ENCODE measurements around the gene LASP1NB.
"Not testable (repeated sequence)": the region's sequence is repeated elsewhere in the genome, so short reads cannot be mapped to it uniquely, and the experiment has no call there.

The LASP1NB gene

DNA sequence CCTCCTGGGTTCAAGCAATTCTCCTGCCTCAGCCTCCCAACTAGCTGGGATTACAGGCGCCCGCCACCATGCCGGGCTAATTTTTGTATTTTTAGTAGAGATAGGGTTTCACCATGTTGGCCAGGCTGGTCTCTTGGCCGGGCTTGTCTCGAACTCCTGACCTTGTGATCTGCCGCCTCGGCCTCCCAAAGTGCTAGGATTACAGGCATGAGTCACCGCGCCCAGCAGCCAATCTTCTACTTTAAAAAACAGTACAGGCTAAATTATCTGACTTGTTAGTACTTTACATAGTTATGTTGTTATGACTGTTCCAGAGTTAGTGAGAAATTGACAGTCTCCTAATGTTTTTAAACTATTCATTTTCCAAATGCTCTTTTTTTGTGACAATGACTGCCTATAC lies 8.5 kb downstream of the LASP1NB start:
- H2AK9ac ChIP-seq (replicated peaks; ENCODE audit: low read depth, low read length, poor library complexity); H3K9ac ChIP-seq (ENCODE audit: low read depth, low read length); H3K27ac ChIP-seq (ENCODE audit: insufficient read depth, low read length); dilution Hi-C loops (cut with HindIII; ENCODE audit: low sequenced_read_pairs, unreplicated experiment); H3K27me3 ChIP-seq (ENCODE audit: control insufficient read depth, insufficient read depth, low read length); H2BK120ac ChIP-seq (ENCODE audit: low read depth, low read length); H3K79me1 ChIP-seq (ENCODE audit: low read depth in 1 of 2, low read length in 2 of 2); intact Hi-C loops (cut with micrococcal nuclease); H3K4ac ChIP-seq (ENCODE audit: low read depth, low read length); H3K23ac ChIP-seq (ENCODE audit: low read depth, low read length); H3K4me3 ChIP-seq (ENCODE audit: insufficient read depth, low read depth, low read length); H3K36me3 ChIP-seq (ENCODE audit: control insufficient read depth, insufficient read depth, low read length); H4K91ac ChIP-seq (ENCODE audit: insufficient read depth, low read depth, low read length); H2BK5ac ChIP-seq (ENCODE audit: low read depth, low read length, poor library complexity, severe bottlenecking); H3K4me2 ChIP-seq (ENCODE audit: low read depth, low read length); H3K9me1 ChIP-seq (ENCODE audit: insufficient read depth, low read length); H4K5ac ChIP-seq (ENCODE audit: low read depth, low read length); H2AFZ ChIP-seq (replicated peaks; ENCODE audit: low read length, poor library complexity); H3K4me1 ChIP-seq (ENCODE audit: control insufficient read depth, insufficient read depth, low read length); H3K56ac ChIP-seq (ENCODE audit: extremely low read depth, insufficient read depth, low read length); H4K20me1 ChIP-seq (ENCODE audit: insufficient read depth, low read length); in situ Hi-C loops (cut with MboI; ENCODE audit: low sequenced_read_pairs); CTCF ChIA-PET; H4K8ac ChIP-seq (ENCODE audit: low read depth in 2 of 2, low read length in 2 of 2); H3K9me3 ChIP-seq (ENCODE audit: control insufficient read depth, insufficient read depth, low read length); H2BK15ac ChIP-seq (ENCODE audit: low read depth, low read length); POLR2A ChIA-PET (ENCODE audit: unreplicated experiment); H2BK20ac ChIP-seq (ENCODE audit: low read depth, low read length); BruUV-seq (replicated peaks); H2AK5ac ChIP-seq (ENCODE audit: low read depth, low read length); H3K14ac ChIP-seq (replicated peaks; ENCODE audit: low read depth, low read length); H3K18ac ChIP-seq (ENCODE audit: low read depth, low read length): not testable (repeated sequence)
- WGBS, 2 experiments (ENCODE audit: extremely low coverage in 2 of 2, insufficient read length in 1 of 2) = no CpG with 5 or more reads among the region's 9 CpGs
- ATAC-seq (ENCODE audit: low read depth) (peak; percentile 78), DNase-seq (peak; percentile 22)

Data from IMR-90 (cell line).